ENCODE measurements around the gene CAMTA2. TPM values are rescaled to one million over a fixed set of nuclear protein-coding genes. Genes with fewer than 3 reads are reported as not detected.
A peak's percentile ranks its signal among the peaks of the same experiment; 100 is the strongest.

CAMTA2 gene
- total RNA-seq, 1 donor: 19.2 TPM

DNA sequence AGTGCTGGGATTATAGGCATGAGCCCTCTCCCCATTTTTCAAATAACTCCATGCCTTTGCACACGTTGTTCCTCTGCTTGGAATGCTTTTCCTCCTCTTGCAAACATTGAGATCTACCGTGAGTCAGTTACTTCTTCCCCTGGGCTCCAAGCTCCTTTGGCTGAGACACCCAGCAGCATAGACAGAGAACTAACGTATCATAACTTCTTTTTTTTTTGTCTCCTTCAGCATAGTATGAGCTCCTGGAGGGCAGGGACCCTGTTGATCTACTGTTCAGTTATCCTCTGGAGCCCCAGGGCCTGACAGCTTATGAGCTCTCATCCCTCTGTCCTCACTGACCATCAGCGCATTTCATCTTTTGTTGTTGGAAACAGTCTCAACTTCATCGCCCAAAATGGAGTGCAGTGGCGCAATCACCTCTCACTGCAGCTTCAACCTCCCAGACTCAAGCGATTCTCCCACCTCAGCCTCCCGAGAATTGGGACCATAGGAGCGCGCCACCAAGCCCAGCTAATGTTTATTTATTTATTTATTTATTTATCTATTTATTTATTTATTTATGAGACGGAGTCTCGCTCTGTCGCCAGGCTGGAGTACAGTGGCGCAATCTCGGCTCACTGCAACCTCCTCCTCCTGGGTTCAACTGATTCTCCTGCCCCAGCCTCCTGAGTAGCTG lies 22.0 kb downstream of the CAMTA2 start:
- Histone ChIP-seq H3K4me1 (ENCODE audit: insufficient read depth, low read length) (peaks cover 34% of the 10 kb centered on the region), H3K4me2 (ENCODE audit: insufficient read depth, low read length) (no peak overlapping the region), H3K36me3 (ENCODE audit: insufficient read depth, low read length) (peaks cover 14% of the 10 kb centered on the region), H3K27ac (ENCODE audit: low read depth, low read length) (no peak overlapping the region), H3K9me3 (ENCODE audit: low read depth, low read length) (no peaks in the 10 kb centered on the region), H4K20me1 (ENCODE audit: insufficient read depth, low read length) (no peaks in the 10 kb centered on the region), H3K79me2 (ENCODE audit: insufficient read depth, low read length) (peaks cover 11% of the 10 kb centered on the region), H2AFZ (ENCODE audit: low read length) (no peak overlapping the region), H3K4me3 (ENCODE audit: insufficient read depth, low read length) (no peak overlapping the region), H3K27me3 (ENCODE audit: insufficient read depth, low read length) (no peaks in the 10 kb centered on the region)
- DNase-seq (ENCODE audit: insufficient read length, low spot score, missing footprints): peak; percentile 39
- TF ChIP-seq, protein P1, sequence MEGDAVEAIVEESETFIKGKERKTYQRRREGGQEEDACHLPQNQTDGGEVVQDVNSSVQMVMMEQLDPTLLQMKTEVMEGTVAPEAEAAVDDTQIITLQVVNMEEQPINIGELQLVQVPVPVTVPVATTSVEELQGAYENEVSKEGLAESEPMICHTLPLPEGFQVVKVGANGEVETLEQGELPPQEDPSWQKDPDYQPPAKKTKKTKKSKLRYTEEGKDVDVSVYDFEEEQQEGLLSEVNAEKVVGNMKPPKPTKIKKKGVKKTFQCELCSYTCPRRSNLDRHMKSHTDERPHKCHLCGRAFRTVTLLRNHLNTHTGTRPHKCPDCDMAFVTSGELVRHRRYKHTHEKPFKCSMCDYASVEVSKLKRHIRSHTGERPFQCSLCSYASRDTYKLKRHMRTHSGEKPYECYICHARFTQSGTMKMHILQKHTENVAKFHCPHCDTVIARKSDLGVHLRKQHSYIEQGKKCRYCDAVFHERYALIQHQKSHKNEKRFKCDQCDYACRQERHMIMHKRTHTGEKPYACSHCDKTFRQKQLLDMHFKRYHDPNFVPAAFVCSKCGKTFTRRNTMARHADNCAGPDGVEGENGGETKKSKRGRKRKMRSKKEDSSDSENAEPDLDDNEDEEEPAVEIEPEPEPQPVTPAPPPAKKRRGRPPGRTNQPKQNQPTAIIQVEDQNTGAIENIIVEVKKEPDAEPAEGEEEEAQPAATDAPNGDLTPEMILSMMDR (IDR thresholded peaks at IDR 0.05; ENCODE audit: extremely low read depth, low read depth, low read length): no peak

DNA sequence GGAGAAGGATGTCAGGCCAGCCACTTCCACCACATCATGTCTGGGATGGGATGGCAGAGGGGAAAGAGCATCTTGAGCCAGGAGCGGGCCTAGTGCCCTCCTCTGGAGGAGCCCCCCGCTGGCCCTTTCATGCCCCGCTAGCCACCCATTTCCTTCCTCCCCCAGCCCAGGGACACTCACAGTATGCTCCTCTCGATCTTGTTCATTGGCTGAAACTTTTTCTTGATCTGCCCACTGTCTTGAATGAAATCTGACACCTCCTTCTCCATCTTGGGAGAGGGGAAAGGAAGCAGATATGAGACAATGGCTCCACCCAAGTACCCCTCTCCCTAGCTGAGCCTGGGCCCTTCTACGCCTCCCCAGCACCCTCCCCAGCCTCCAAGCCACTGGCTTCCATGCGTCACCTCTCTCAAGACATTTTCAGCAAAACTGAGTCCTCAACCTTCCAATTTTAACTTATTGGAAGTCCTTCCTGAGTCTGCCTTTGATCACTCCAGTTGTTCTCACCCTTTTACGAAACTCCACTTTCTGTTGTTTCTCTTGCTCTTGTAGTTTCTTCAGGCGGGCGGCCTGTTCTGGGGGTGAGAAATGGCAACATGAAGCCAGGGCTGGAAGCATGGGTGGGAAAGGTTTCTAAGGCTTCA lies 27.1 kb downstream of the CAMTA2 start:
- Histone ChIP-seq H2AFZ (ENCODE audit: low read length) (no peak overlapping the region), H3K79me2 (ENCODE audit: insufficient read depth, low read length) (peaks cover 4% of the 10 kb centered on the region), H3K27ac (ENCODE audit: low read depth, low read length) (no peak overlapping the region), H3K4me1 (ENCODE audit: insufficient read depth, low read length) (no peaks in the 10 kb centered on the region), H3K27me3 (ENCODE audit: insufficient read depth, low read length) (no peaks in the 10 kb centered on the region), H3K4me2 (ENCODE audit: insufficient read depth, low read length) (no peak overlapping the region), H4K20me1 (ENCODE audit: insufficient read depth, low read length) (no peaks in the 10 kb centered on the region), H3K36me3 (ENCODE audit: insufficient read depth, low read length) (peaks cover 20% of the 10 kb centered on the region), H3K9me3 (ENCODE audit: low read depth, low read length) (no peaks in the 10 kb centered on the region), H3K4me3 (ENCODE audit: insufficient read depth, low read length) (no peak overlapping the region)
- TF ChIP-seq, protein P1 (IDR thresholded peaks at IDR 0.05; ENCODE audit: extremely low read depth, low read depth, low read length): no peak
- DNase-seq (ENCODE audit: insufficient read length, low spot score, missing footprints): peak; percentile 69

DNA sequence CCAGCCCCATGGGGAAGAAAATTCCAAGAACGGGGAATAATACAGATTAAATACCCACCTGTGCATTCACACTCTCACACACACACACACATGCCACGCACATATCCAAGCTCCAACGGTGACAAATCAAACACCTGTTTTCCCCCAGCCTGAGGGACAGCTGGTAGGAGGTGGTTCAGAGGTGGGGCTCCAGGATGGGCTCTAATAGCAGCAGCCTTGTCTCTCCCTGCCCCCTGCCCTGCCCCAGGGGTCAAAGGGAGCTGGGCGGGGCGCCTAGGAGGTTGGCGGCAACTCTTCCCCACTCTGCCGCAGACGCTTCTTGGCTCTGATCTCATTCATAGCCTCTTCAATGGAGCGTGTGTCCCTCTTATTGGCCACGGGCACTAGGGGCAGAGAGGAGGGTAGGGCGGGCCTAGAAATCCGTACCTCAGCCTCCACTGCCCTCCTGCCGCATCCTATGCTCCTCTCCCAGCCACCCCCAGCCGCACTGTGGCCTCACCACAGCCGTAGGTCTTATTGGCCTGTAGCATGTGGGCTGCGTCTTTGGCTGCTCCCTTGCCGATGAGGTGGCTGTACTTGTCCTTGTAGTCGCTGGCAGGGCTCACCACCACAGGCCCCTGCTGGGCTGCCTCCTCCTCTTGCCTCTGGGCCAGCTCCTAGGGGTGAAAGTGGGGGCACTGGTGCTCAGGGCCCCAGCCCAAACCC lies 28.1 kb downstream of the CAMTA2 start:
- peaks cover under 1% of the 10 kb centered on the region for H3K4me1 ChIP-seq (ENCODE audit: insufficient read depth, low read length)
- H3K4me2 ChIP-seq (ENCODE audit: insufficient read depth, low read length): no peak overlapping the region
- peak; percentile 25 for DNase-seq (ENCODE audit: insufficient read length, low spot score, missing footprints)
- TF ChIP-seq, protein P1 (IDR thresholded peaks at IDR 0.05; ENCODE audit: extremely low read depth, low read depth, low read length): no peak
- H2AFZ ChIP-seq (ENCODE audit: low read length): no peak overlapping the region
- no peaks in the 10 kb centered on the region for H4K20me1 ChIP-seq (ENCODE audit: insufficient read depth, low read length)
- no peaks in the 10 kb centered on the region for H3K9me3 ChIP-seq (ENCODE audit: low read depth, low read length)
- no peak overlapping the region for H3K4me3 ChIP-seq (ENCODE audit: insufficient read depth, low read length)
- H3K79me2 ChIP-seq (ENCODE audit: insufficient read depth, low read length): no peaks in the 10 kb centered on the region
- H3K27ac ChIP-seq (ENCODE audit: low read depth, low read length): no peak overlapping the region
- H3K36me3 ChIP-seq (ENCODE audit: insufficient read depth, low read length): peaks cover 20% of the 10 kb centered on the region
- H3K27me3 ChIP-seq (ENCODE audit: insufficient read depth, low read length): no peaks in the 10 kb centered on the region

- TF ChIP-seq, protein P1 (IDR thresholded peaks at IDR 0.05; ENCODE audit: extremely low read depth, low read depth, low read length): no peak
- H3K27me3 ChIP-seq (ENCODE audit: insufficient read depth, low read length): no peaks in the 10 kb centered on the region
- H3K79me2 ChIP-seq (ENCODE audit: insufficient read depth, low read length): no peaks in the 10 kb centered on the region
- peaks cover 14% of the 10 kb centered on the region for H3K4me1 ChIP-seq (ENCODE audit: insufficient read depth, low read length)
- no peak overlapping the region for H3K4me2 ChIP-seq (ENCODE audit: insufficient read depth, low read length)
- no peak overlapping the region for H3K27ac ChIP-seq (ENCODE audit: low read depth, low read length)
- H4K20me1 ChIP-seq (ENCODE audit: insufficient read depth, low read length): no peaks in the 10 kb centered on the region
- no peak overlapping the region for H3K4me3 ChIP-seq (ENCODE audit: insufficient read depth, low read length)
- DNase-seq (ENCODE audit: insufficient read length, low spot score, missing footprints): peak; percentile 37
- H3K9me3 ChIP-seq (ENCODE audit: low read depth, low read length): no peaks in the 10 kb centered on the region
- H3K36me3 ChIP-seq (ENCODE audit: insufficient read depth, low read length): peaks cover 20% of the 10 kb centered on the region
- no peak overlapping the region for H2AFZ ChIP-seq (ENCODE audit: low read length)
Observed at GRCh38 chr17:4958102-4958501, 29.4 kb downstream of the CAMTA2 start.
